Activated naive CD4-positive, alpha-beta T cell treated with anti-CD3 and anti-CD28 coated beads for 36 hours (primary cell): Measurements from ENCODE around the gene METTL2A. TPM values are rescaled to one million over a fixed set of nuclear protein-coding genes. Genes with fewer than 3 reads are reported as not detected.
"Not testable (repeated sequence)": the region's sequence is repeated elsewhere in the genome, so short reads cannot be mapped to it uniquely, and the experiment has no call there.

ENCODE experiments used
- CTCF ChIA-PET: fragments of 350-600 bp; sonication (Branson Sonifier 250); formaldehyde crosslinking; loops from one replicate; lab custom pipeline; 2021; ENCODE audit warnings: antibody characterized with exemption; lab: Charles Lee
- DNase-seq: peaks from one replicate; pipeline ENCODE4 v3.0.0-alpha.2; 2020
- H3K27ac Mint-ChIP-seq: one replicate; pipeline ENCODE4 v1.8.0; 2021; ENCODE audit warnings: mild to moderate bottlenecking, mixed read lengths
- H3K27me3 Mint-ChIP-seq: one replicate; pipeline ENCODE4 v1.8.0; 2021; ENCODE audit warnings: low read depth, mixed read lengths
- H3K36me3 Mint-ChIP-seq: one replicate; pipeline ENCODE4 v1.8.0; 2021; ENCODE audit warnings: low read depth, mixed read lengths
- H3K4me1 Mint-ChIP-seq: one replicate; pipeline ENCODE4 v1.8.0; 2021; ENCODE audit warnings: low read depth, mixed read lengths
- H3K4me3 Mint-ChIP-seq: one replicate; pipeline ENCODE4 v1.8.0; 2021; ENCODE audit warnings: mild to moderate bottlenecking, moderate library complexity, mixed read lengths
- H3K9me3 Mint-ChIP-seq: one replicate; pipeline ENCODE4 v1.8.0; 2021; ENCODE audit warnings: mixed read lengths
- intact Hi-C: fragments of 100-400 bp; cut with micrococcal nuclease; formaldehyde crosslinking; loops from one replicate; pipeline ENCODE4 v1.15.1; 2023
- total RNA-seq, 2 experiments: library from RNA; stranded (reverse); gene quantifications; one replicate each; pipeline ENCODE4 v1.2.3, GENCODE V29; 2021

Gene METTL2A
- total RNA-seq, 2 experiments from 2014 or later = 22.4 to 24.6 TPM

- Mint-ChIP-seq H3K4me3 (peak overlapping the region; percentile 73), H3K4me1 (peaks cover 23% of the 10 kb centered on the region), H3K27ac (peak overlapping the region; percentile 39)
- H3K9me3 Mint-ChIP-seq, DNase-seq, CTCF ChIA-PET, H3K27me3 Mint-ChIP-seq, H3K36me3 Mint-ChIP-seq: not testable (repeated sequence)
- intact Hi-C loops = loop anchor here (5.0 kb wide), 2 partner anchors 55 to 490 kb away; partner anchors contain the start of genes METTL2A and TANC2
These were observed 53.4 kb downstream of the METTL2A start for GRCh38 chr17:62477111-62477510.

- Mint-ChIP-seq H3K4me3 (peak overlapping the region; percentile 73), H3K4me1 (peaks cover 30% of the 10 kb centered on the region), H3K27ac (peak overlapping the region; percentile 36)
- H3K27me3 Mint-ChIP-seq, CTCF ChIA-PET, H3K9me3 Mint-ChIP-seq, H3K36me3 Mint-ChIP-seq: not testable (repeated sequence)
- peak; percentile 42 for DNase-seq
- intact Hi-C loops = loop anchor here (5.0 kb wide), 2 partner anchors 56 to 489 kb away; partner anchors contain the start of genes METTL2A and TANC2
These were observed 54.2 kb downstream of the METTL2A start for GRCh38 chr17:62477718-62478408.

GRCh38 chr17:62478424-62478879, 54.8 kb downstream of the METTL2A start, which contains the start of gene TLK2:
Gene TLK2 (plus strand): TSS chr17:62478825. CDS start chr17:62481126, 2,301 bp downstream.
- CTCF ChIA-PET = no interaction called here
- peak within 1 kb of the TSS; percentile 95 for H3K27ac Mint-ChIP-seq
- no peaks in the 10 kb centered on the region for H3K9me3 Mint-ChIP-seq
- H3K4me1 Mint-ChIP-seq = peaks cover 33% of the 10 kb centered on the region
- intact Hi-C loops = loop anchor here (5.0 kb wide), 2 partner anchors 56 to 489 kb away; partner anchors contain the start of genes METTL2A and TANC2
- H3K27me3 Mint-ChIP-seq = no peaks in the 10 kb centered on the region
- DNase-seq = peak; percentile 82
- peak within 1 kb of the TSS; percentile 89 for H3K4me3 Mint-ChIP-seq
- H3K36me3 Mint-ChIP-seq = peaks cover 9% of the 10 kb centered on the region

- H3K4me1 Mint-ChIP-seq = peaks cover 35% of the 10 kb centered on the region
- H3K9me3 Mint-ChIP-seq, H3K27me3 Mint-ChIP-seq, H3K36me3 Mint-ChIP-seq, CTCF ChIA-PET: not testable (repeated sequence)
- peak overlapping the region; percentile 95 for H3K27ac Mint-ChIP-seq
- intact Hi-C loops = loop anchor here (5.0 kb wide), 2 partner anchors 57 to 488 kb away; partner anchors contain the start of genes METTL2A and TANC2
- peak; percentile 25 for DNase-seq
- peak overlapping the region; percentile 89 for H3K4me3 Mint-ChIP-seq
These were observed 55.4 kb downstream of the METTL2A start for GRCh38 chr17:62478880-62479638.

- H3K27ac Mint-ChIP-seq = peak overlapping the region; percentile 95
- DNase-seq = peak; percentile 29
- intact Hi-C loops = loop anchor here (5.0 kb wide), 2 partner anchors 57 to 488 kb away; partner anchors contain the start of genes METTL2A and TANC2
- H3K27me3 Mint-ChIP-seq, H3K9me3 Mint-ChIP-seq, H3K36me3 Mint-ChIP-seq, CTCF ChIA-PET: not testable (repeated sequence)
- peaks cover 37% of the 10 kb centered on the region for H3K4me1 Mint-ChIP-seq
- H3K4me3 Mint-ChIP-seq = peak overlapping the region; percentile 89
These were observed 56.1 kb downstream of the METTL2A start for GRCh38 chr17:62479639-62480258.

GRCh38 chr17:62482553-62482952, 58.9 kb downstream of the METTL2A start:
- H3K27ac Mint-ChIP-seq, CTCF ChIA-PET: not testable (repeated sequence)

GRCh38 chr17:62490990-62491389, 67.3 kb downstream of the METTL2A start:
- H3K27me3 Mint-ChIP-seq, CTCF ChIA-PET, H3K36me3 Mint-ChIP-seq, DNase-seq, H3K9me3 Mint-ChIP-seq, H3K4me3 Mint-ChIP-seq, intact Hi-C loops, H3K27ac Mint-ChIP-seq: not testable (repeated sequence)
- H3K4me1 Mint-ChIP-seq = peaks cover 35% of the 10 kb centered on the region

More at GRCh38 chr17:62482553-62482952, 58.9 kb downstream of the METTL2A start:
- H3K36me3 Mint-ChIP-seq, H3K27me3 Mint-ChIP-seq, H3K4me3 Mint-ChIP-seq, H3K9me3 Mint-ChIP-seq, intact Hi-C loops, DNase-seq: not testable (repeated sequence)
- peaks cover 49% of the 10 kb centered on the region for H3K4me1 Mint-ChIP-seq

GRCh38 chr17:62493049-62493655, 69.5 kb downstream of the METTL2A start:
- H3K36me3 Mint-ChIP-seq, CTCF ChIA-PET, H3K9me3 Mint-ChIP-seq, H3K27me3 Mint-ChIP-seq, intact Hi-C loops, DNase-seq, H3K4me3 Mint-ChIP-seq, H3K27ac Mint-ChIP-seq: not testable (repeated sequence)
- peaks cover 32% of the 10 kb centered on the region for H3K4me1 Mint-ChIP-seq

- H3K27me3 Mint-ChIP-seq, H3K27ac Mint-ChIP-seq, intact Hi-C loops, DNase-seq, H3K9me3 Mint-ChIP-seq, H3K4me3 Mint-ChIP-seq, H3K36me3 Mint-ChIP-seq, CTCF ChIA-PET: not testable (repeated sequence)
- peaks cover 33% of the 10 kb centered on the region for H3K4me1 Mint-ChIP-seq
These were observed 70.4 kb downstream of the METTL2A start for GRCh38 chr17:62494073-62494472.

- H3K4me1 Mint-ChIP-seq = peaks cover 28% of the 10 kb centered on the region
- DNase-seq, H3K9me3 Mint-ChIP-seq, CTCF ChIA-PET, H3K27ac Mint-ChIP-seq, intact Hi-C loops, H3K36me3 Mint-ChIP-seq, H3K27me3 Mint-ChIP-seq, H3K4me3 Mint-ChIP-seq: not testable (repeated sequence)
These were observed 72.6 kb downstream of the METTL2A start for GRCh38 chr17:62496344-62496743.

- H3K36me3 Mint-ChIP-seq, DNase-seq, H3K9me3 Mint-ChIP-seq, H3K4me3 Mint-ChIP-seq, H3K27ac Mint-ChIP-seq, H3K27me3 Mint-ChIP-seq, CTCF ChIA-PET, intact Hi-C loops: not testable (repeated sequence)
- H3K4me1 Mint-ChIP-seq = peaks cover 19% of the 10 kb centered on the region
These were observed 75.1 kb downstream of the METTL2A start for GRCh38 chr17:62498796-62499195.
